Measurements from ENCODE around the gene CD82. TPM values are rescaled to one million over a fixed set of nuclear protein-coding genes. Genes with fewer than 3 reads are reported as not detected.
"Not testable (repeated sequence)": the region's sequence is repeated elsewhere in the genome, so short reads cannot be mapped to it uniquely, and the experiment has no call there.

The CD82 gene
- total RNA-seq, 4 donors from 2014 or later = 77.6 to 155 (median 118) TPM

GRCh38 chr11:44658506-44658850, 93.0 kb downstream of the CD82 start:
- no peak for DNase-seq (ENCODE audit: low spot score in 2 of 2)
- Histone ChIP-seq H3K4me1 (no peaks in the 10 kb centered on the region), H3K27me3 (peaks cover 8% of the 10 kb centered on the region), H3K4me3 (no peak overlapping the region), H3K9me3 (no peaks in the 10 kb centered on the region), H3K27ac (no peak overlapping the region), H3K36me3 (no peaks in the 10 kb centered on the region)
- 39% methylated on average over 3 of the region's 3 CpGs for WGBS
- TF ChIP-seq EP300 (IDR thresholded peaks at IDR 0.05) (no peak), CTCF (IDR thresholded peaks at IDR 0.05) (no peak), POLR2A (IDR thresholded peaks at IDR 0.05) (no peak), POLR2AphosphoS5 (IDR thresholded peaks at IDR 0.05) (no peak)

- 24% methylated on average over 3 of the region's 4 CpGs for WGBS
Observed at GRCh38 chr11:44659641-44660040, 94.2 kb downstream of the CD82 start.

GRCh38 chr11:44660535-44660934, 95.1 kb downstream of the CD82 start:
- not testable (repeated sequence) for DNase-seq (ENCODE audit: low spot score in 2 of 2); H3K27me3 ChIP-seq; H3K4me1 ChIP-seq; H3K36me3 ChIP-seq; H3K4me3 ChIP-seq; H3K9me3 ChIP-seq; H3K27ac ChIP-seq
- 81% methylated on average over 3 of the region's 3 CpGs for WGBS

More at GRCh38 chr11:44659641-44660040, 94.2 kb downstream of the CD82 start:
- Histone ChIP-seq H3K27ac (no peak overlapping the region), H3K4me3 (no peak overlapping the region), H3K4me1 (no peaks in the 10 kb centered on the region), H3K36me3 (no peaks in the 10 kb centered on the region), H3K9me3 (no peaks in the 10 kb centered on the region), H3K27me3 (peaks cover 3% of the 10 kb centered on the region)
- TF ChIP-seq CTCF (IDR thresholded peaks at IDR 0.05) (no peak), EP300 (IDR thresholded peaks at IDR 0.05) (peak; percentile 56), POLR2A (IDR thresholded peaks at IDR 0.05) (no peak), POLR2AphosphoS5 (IDR thresholded peaks at IDR 0.05) (no peak)
- DNase-seq (ENCODE audit: low spot score in 2 of 2) = no peak

- Histone ChIP-seq H3K36me3 (no peaks in the 10 kb centered on the region), H3K9me3 (no peaks in the 10 kb centered on the region), H3K4me1 (no peaks in the 10 kb centered on the region), H3K27me3 (peaks cover 3% of the 10 kb centered on the region), H3K4me3 (no peak overlapping the region), H3K27ac (no peak overlapping the region)
- 69% methylated on average over 3 of the region's 7 CpGs for WGBS
- no peak for DNase-seq (ENCODE audit: low spot score in 2 of 2)
- TF ChIP-seq POLR2A (IDR thresholded peaks at IDR 0.05) (no peak), EP300 (IDR thresholded peaks at IDR 0.05) (no peak), CTCF (IDR thresholded peaks at IDR 0.05) (no peak), POLR2AphosphoS5 (IDR thresholded peaks at IDR 0.05) (no peak)
Observed at GRCh38 chr11:44661311-44661717, 95.9 kb downstream of the CD82 start.

Other genes with a start within 250 kb of the CD82 start
- 1 to 10 TPM; 1.3 to 5.1 (median 3.9) TPM for gene TSPAN18, start 161.3 kb downstream of the CD82 start, total RNA-seq